Spleen (tissue), 11 donors: ENCODE data around the gene SNAPIN. TPM values are rescaled to one million over a fixed set of nuclear protein-coding genes. Genes with fewer than 3 reads are reported as not detected.

Source experiments
- DNase-seq: peaks from one replicate; pipeline ENCODE4 v3.0.0-alpha.2; 2020
- H3K27ac ChIP-seq, 8 donors: fragments of 200-600 bp; sonication (generic) in 7 of 8; 1 replicate in 4 of 8; 2 replicates in 4 of 8; pipeline versions ENCODE4 v1.5.0 to v1.8.0; 2016 to 2021; ENCODE audit warnings: inconsistent platforms in 4 of 8, mild to moderate bottlenecking in 4 of 8, moderate library complexity in 1 of 8
- H3K27me3 ChIP-seq, 7 donors: fragments of 200-600 bp; sonication (generic) in 6 of 7; replicated peaks in 1 of 7; 1 replicate in 4 of 7; 2 replicates in 3 of 7; pipeline versions ENCODE4 v1.5.0 to v1.8.0; 2016 to 2021; ENCODE audit warnings: inconsistent platforms in 3 of 7, mild to moderate bottlenecking in 1 of 7
- H3K36me3 ChIP-seq, 6 donors: fragments of 200-600 bp; sonication (generic) in 5 of 6; 1 replicate in 4 of 6; 2 replicates in 2 of 6; pipeline versions ENCODE4 v1.5.0 to v1.8.0; 2016 to 2021; ENCODE audit warnings: inconsistent platforms in 2 of 6
- H3K4me1 ChIP-seq, 6 donors: fragments of 200-600 bp; sonication (generic) in 5 of 6; 1 replicate in 3 of 6; 2 replicates in 3 of 6; pipeline versions ENCODE4 v1.5.0 to v1.8.0; 2016 to 2021; ENCODE audit warnings: inconsistent platforms in 3 of 6
- H3K4me3 ChIP-seq, 8 donors: fragments of 200-600 bp; sonication (generic) in 7 of 8; 1 replicate in 4 of 8; 2 replicates in 4 of 8; pipeline versions ENCODE4 v1.5.0 to v1.8.0; 2016 to 2021; ENCODE audit warnings: inconsistent platforms in 4 of 8, mild to moderate bottlenecking in 4 of 8, moderate library complexity in 2 of 8
- H3K9me3 ChIP-seq, 8 donors: fragments of 200-600 bp; sonication (generic) in 7 of 8; 1 replicate in 4 of 8; 2 replicates in 4 of 8; pipeline versions ENCODE4 v1.5.0 to v1.8.0; 2016 to 2021; ENCODE audit warnings: inconsistent platforms in 4 of 8
- CTCF ChIP-seq, 11 experiments: fragments of 200-600 bp in 7 of 11; fragments of 450-650 bp in 4 of 11; sonication (generic) in 4 of 11; IDR thresholded peaks in 8 of 11; conservative IDR thresholded peaks in 3 of 11; 1 replicate in 7 of 11; 2 replicates in 4 of 11; pipeline versions ENCODE4 v1.4.0 to v1.8.0; 2016 to 2021; ENCODE audit warnings: antibody characterized with exemption in 11 of 11, inconsistent platforms in 4 of 11, mild to moderate bottlenecking in 1 of 11
- POLR2A ChIP-seq, 3 donors: fragments of 450-650 bp; IDR thresholded peaks; one replicate each; pipeline ENCODE4 v1.5.1; 2017; ENCODE audit warnings: antibody characterized with exemption in 3 of 3, mild to moderate bottlenecking in 1 of 3
- POLR2AphosphoS5 ChIP-seq, 3 donors: sonication (generic); formaldehyde crosslinking; IDR thresholded peaks; one replicate each; pipeline ENCODE4 v1.5.1; 2017; ENCODE audit warnings: antibody characterized with exemption in 3 of 3
- WGBS, 5 donors: extraction: QIAGEN DNeasy Blood & Tissue Kit in 3 of 5; methylation state at CpG; one replicate each; pipeline versions ENCODE4 v1.1.5 to v1.1.7; 2013 to 2018; 5-methylcytosine and 5-hydroxymethylcytosine counted together
- intact Hi-C: fragments of 100-400 bp; cut with DNase I; formaldehyde crosslinking; loops from one replicate; pipeline ENCODE4 v1.15.0; 2023; ENCODE audit warnings: low total_unique reads
- polyA plus RNA-seq, 3 donors: library from polyadenylated mRNA; stranded (reverse); fragments of 200-250 nt; gene quantifications; one replicate each; pipeline ENCODE4 v1.2.1, GENCODE V29; 2013
- total RNA-seq, 7 donors: library from RNA; depleted of rRNA in 3 of 7; stranded (reverse); fragments of >200 nt in 3 of 7; fragmentation: NEBNext Ultra II Directional in 4 of 7; extraction: Animal tissue kit (Norgen Biotek cat#: 25700) in 4 of 7; gene quantifications; one replicate each; pipeline versions ENCODE4 v1.1.0 to v1.2.1, GENCODE V29; 2016 to 2021
- donor health status: healthy with polysubstance abuse.
- donor health status: DM: no; HTN: no; CAD: no; lungs with moderate emphysema.
- donor health status: DM: no; HTN: no; CAD: no.
- donor health status: Bipolar disorder and iron deficiency.
- donor health status: healthy.
- donor health status: DM: no; HTN: no; CAD: no.
- donor health status: DM: yes; HTN: yes; CAD: no.

SNAPIN gene
- total and polyA plus RNA-seq, 10 donors, result 26.3 to 60.7 (median 38.3) TPM

- TF ChIP-seq POLR2A (IDR thresholded peaks at IDR 0.05) (no peak), CTCF (IDR thresholded peaks at IDR 0.05 in 8 of 11, conservative IDR thresholded peaks at IDR 0.05 in 3 of 11) (no peak), POLR2AphosphoS5 (IDR thresholded peaks at IDR 0.05) (no peak)
- no peak overlapping the region for H3K27ac ChIP-seq
- H3K27me3 ChIP-seq, result no peaks in the 10 kb centered on the region
- DNase-seq, result no peak
- H3K4me3 ChIP-seq, result no peak overlapping the region
- H3K4me1 ChIP-seq, result peaks cover 14 to 60% (median 41%) of the 10 kb centered on the region in 6 donors
- intact Hi-C loops, result loop anchor here (5.0 kb wide), 1 partner anchor 47 kb away; no protein-coding TSS in a partner anchor
- WGBS, 5 donors, result 91 to 98% (median 96%) methylated on average over 6 of the region's 6 CpGs
- H3K9me3 ChIP-seq, result no peaks in the 10 kb centered on the region
- peaks cover 0 to 17% (median 0%) of the 10 kb centered on the region in 6 donors for H3K36me3 ChIP-seq
Measured at GRCh38 chr1:153619171-153619570, 39.3 kb upstream of the SNAPIN start.

GRCh38 chr1:153623101-153623500 lies 35.4 kb upstream of the SNAPIN start:
- DNase-seq, result no peak
- Histone ChIP-seq H3K27me3 (no peaks in the 10 kb centered on the region), H3K4me3 (no peak overlapping the region), H3K27ac (peak overlapping the region in 3 of 8 donors; percentile 2 to 17 (median 3)), H3K36me3 (peaks cover 0 to 25% (median 0%) of the 10 kb centered on the region in 6 donors), H3K9me3 (no peaks in the 10 kb centered on the region), H3K4me1 (peaks cover 0 to 60% (median 33%) of the 10 kb centered on the region in 6 donors)
- intact Hi-C loops, result no loop called here
- 59 to 76% (median 67%) methylated on average over 7 of the region's 7 CpGs for WGBS, 5 donors
- TF ChIP-seq POLR2AphosphoS5 (IDR thresholded peaks at IDR 0.05) (peak in 2 of 3 donors; percentile 17 to 42), POLR2A (IDR thresholded peaks at IDR 0.05) (no peak), CTCF (IDR thresholded peaks at IDR 0.05 in 8 of 11, conservative IDR thresholded peaks at IDR 0.05 in 3 of 11) (no peak)

GRCh38 chr1:153624965-153625611 lies 33.4 kb upstream of the SNAPIN start:
- Histone ChIP-seq H3K36me3 (peaks cover 0 to 13% (median 0%) of the 10 kb centered on the region in 6 donors), H3K27me3 (no peaks in the 10 kb centered on the region), H3K9me3 (no peaks in the 10 kb centered on the region), H3K4me3 (peak overlapping the region in 1 of 8 donors; percentile 62), H3K4me1 (peaks cover 0 to 71% (median 32%) of the 10 kb centered on the region in 6 donors), H3K27ac (peak overlapping the region in 2 of 8 donors; percentile 27 to 84)
- intact Hi-C loops, result no loop called here
- WGBS, 5 donors, result 91 to 94% (median 91%) methylated on average over 10 of the region's 10 CpGs
- DNase-seq, result no peak
- no peak for TF ChIP-seq POLR2AphosphoS5 (IDR thresholded peaks at IDR 0.05)
- TF ChIP-seq POLR2A (IDR thresholded peaks at IDR 0.05), result no peak
- no peak for TF ChIP-seq CTCF (IDR thresholded peaks at IDR 0.05 in 8 of 11, conservative IDR thresholded peaks at IDR 0.05 in 3 of 11)

- Histone ChIP-seq H3K27ac (peak overlapping the region in 7 of 8 donors; percentile 75 to 87 (median 82)), H3K9me3 (no peaks in the 10 kb centered on the region), H3K4me3 (peak overlapping the region in 7 of 8 donors; percentile 28 to 62 (median 32)), H3K36me3 (peaks cover 0 to 11% (median 0%) of the 10 kb centered on the region in 6 donors), H3K4me1 (peaks cover 0 to 81% (median 32%) of the 10 kb centered on the region in 6 donors), H3K27me3 (no peaks in the 10 kb centered on the region)
- WGBS, 5 donors, result 65 to 74% (median 72%) methylated on average over 3 of the region's 3 CpGs
- DNase-seq, result no peak
- intact Hi-C loops, result no loop called here
- TF ChIP-seq POLR2A (IDR thresholded peaks at IDR 0.05) (no peak), CTCF (IDR thresholded peaks at IDR 0.05 in 8 of 11, conservative IDR thresholded peaks at IDR 0.05 in 3 of 11) (no peak), POLR2AphosphoS5 (IDR thresholded peaks at IDR 0.05) (no peak)
Measured at GRCh38 chr1:153626477-153626903, 32.0 kb upstream of the SNAPIN start.
